GM12864 (cell line): Measurements from ENCODE around the gene REV3L.
"Not testable (repeated sequence)": the region's sequence is repeated elsewhere in the genome, so short reads cannot be mapped to it uniquely, and the experiment has no call there.

Source experiments
- DNase-seq: peaks from one replicate; pipeline ENCODE4 v3.0.0-alpha.2; 2011; ENCODE audit warnings: low read depth
- H3K4me3 ChIP-seq: 2 replicates; pipeline ENCODE4 v1.5.1; 2011; ENCODE audit warnings: mild to moderate bottlenecking, low read depth, low read length, control low read depth
- CTCF ChIP-seq: IDR thresholded peaks from 2 replicates; pipeline ENCODE4 v1.5.1; 2011; ENCODE audit warnings: low read depth, mild to moderate bottlenecking, moderate library complexity, low read length, control low read depth, inconsistent platforms; ENCODE audit errors: missing control alignments

Gene REV3L

DNA sequence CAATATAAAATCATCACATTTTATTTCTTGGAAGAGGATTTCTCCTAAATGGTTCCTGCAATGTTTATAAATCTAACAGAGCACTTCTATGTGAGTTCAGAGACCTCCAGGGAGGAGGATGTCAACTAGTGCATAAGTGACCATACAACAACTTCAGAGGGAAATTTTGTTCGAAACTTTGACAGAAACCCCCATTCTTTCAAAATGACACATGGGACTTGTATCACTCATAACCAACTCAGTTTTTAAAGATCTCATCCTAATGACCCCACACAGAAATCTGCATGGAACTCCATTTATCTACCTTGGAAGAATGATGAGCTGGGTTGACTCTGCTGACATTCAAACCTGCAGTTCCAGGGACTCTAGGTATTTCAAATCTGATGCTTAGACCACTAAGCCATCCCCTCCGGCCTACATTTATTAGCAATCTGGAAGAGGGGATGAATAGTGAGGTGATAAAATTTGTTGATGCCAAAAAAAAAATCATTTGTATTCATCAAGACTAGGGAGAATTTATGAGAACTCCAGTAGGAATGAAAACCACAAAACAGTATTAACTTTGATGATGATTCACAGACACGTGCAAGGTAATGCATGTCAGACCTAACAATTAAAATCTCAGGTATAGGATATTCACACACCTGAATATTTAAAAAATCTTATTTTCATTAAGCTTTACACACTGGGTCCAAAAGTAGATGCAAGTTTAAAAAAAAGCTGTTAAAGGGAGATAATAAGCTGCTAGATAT is 153.0 kb downstream of the REV3L start:
- peak; percentile 24 for DNase-seq
- no peak overlapping the region for H3K4me3 ChIP-seq
- no peak for TF ChIP-seq CTCF

DNA sequence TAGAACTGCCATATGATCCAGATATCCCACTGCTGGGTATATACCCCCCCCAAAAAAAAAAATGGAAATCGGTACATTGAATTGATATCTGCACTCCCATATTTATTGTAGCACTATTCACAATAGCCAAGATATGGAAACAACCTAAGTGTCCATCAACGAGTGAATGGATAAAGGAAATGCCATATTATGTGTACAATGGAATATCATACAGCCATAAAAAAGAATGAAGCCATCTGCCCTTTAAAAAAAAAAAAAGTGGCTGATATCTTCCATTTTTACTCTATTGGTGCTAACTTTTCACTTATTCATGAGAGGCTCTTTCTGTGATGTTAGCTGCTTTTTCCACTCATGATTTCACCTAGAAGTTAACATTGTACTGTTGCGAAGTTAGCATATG is 156.5 kb downstream of the REV3L start:
- H3K4me3 ChIP-seq, result no peak overlapping the region
- TF ChIP-seq CTCF, result no peak
- no peak for DNase-seq

GRCh38 chr6:111322145-111322544 is 160.9 kb downstream of the REV3L start:
- DNase-seq, result no peak
- no peak overlapping the region for H3K4me3 ChIP-seq

DNA sequence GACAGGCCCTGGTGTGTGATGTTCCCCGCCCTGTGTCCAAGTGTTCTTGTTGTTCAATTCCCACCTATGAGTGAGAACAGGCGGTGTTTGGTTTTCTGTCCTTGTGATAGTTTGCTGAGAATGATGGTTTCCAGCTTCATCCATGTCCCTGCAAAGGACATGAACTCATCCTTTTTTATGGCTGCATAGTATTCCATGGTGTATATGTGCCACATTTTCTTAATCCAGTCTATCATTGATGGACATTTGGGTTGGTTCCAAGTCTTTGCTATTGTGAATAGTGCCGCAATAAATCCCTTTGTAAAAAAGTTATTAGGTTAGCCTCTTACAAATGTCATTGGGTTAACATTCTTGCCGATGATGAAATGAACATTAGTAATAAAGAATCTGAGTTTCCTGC is 175.1 kb downstream of the REV3L start:
- not testable (repeated sequence) for DNase-seq, H3K4me3 ChIP-seq

More at GRCh38 chr6:111322145-111322544, 160.9 kb downstream of the REV3L start:
- no peak for TF ChIP-seq CTCF

DNA sequence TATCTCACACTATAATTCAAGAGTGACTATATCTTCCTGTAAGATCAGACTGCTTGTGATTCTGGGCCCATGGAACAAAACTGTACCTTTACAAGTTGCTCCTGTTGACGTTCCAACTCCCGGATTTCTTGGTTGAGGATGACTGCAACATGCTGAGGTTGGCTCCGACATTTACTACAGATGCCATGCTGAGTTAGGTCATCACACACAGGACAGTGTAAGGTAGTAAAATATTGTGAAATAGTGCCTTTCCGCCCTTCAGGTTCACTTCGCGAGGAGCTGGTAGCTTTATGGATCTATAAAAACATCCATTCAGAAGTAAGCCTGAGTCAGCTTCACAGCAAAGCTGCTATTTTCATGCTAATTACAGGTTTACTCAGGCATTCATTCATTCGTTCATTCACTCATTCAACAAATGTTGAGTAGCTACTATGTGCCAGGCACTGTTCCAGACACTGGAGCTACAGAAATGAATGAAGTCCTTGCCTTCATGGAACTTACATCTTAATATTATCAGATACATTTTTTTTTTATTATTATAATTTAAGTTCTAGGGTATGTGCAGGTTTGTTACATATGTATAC is 175.7 kb downstream of the REV3L start:
- no peak for DNase-seq
- no peak for TF ChIP-seq CTCF
- no peak overlapping the region for H3K4me3 ChIP-seq

GRCh38 chr6:111306104-111306888 is 176.7 kb downstream of the REV3L start:
- H3K4me3 ChIP-seq, result no peak overlapping the region
- no peak for TF ChIP-seq CTCF
- DNase-seq, result no peak

DNA sequence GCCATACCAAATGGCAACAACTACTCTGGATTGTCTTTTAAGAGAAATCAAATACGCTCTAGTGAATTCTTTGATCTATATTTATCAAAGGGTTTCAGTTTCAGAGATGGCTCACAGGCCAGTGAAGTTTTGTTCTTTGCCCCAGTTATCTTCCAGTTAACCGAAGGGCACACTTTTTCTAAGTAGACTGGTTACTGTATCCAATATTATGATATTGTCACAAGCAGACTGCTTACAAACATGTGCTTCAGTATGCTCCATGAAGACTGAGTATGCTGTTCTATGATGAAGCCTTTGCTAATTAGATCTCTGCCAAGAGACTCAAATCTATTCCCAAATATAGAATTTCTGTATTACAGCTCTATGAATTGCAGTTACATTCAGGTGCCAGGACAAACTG is 181.1 kb downstream of the REV3L start:
- no peak overlapping the region for H3K4me3 ChIP-seq
- no peak for DNase-seq
- no peak for TF ChIP-seq CTCF

DNA sequence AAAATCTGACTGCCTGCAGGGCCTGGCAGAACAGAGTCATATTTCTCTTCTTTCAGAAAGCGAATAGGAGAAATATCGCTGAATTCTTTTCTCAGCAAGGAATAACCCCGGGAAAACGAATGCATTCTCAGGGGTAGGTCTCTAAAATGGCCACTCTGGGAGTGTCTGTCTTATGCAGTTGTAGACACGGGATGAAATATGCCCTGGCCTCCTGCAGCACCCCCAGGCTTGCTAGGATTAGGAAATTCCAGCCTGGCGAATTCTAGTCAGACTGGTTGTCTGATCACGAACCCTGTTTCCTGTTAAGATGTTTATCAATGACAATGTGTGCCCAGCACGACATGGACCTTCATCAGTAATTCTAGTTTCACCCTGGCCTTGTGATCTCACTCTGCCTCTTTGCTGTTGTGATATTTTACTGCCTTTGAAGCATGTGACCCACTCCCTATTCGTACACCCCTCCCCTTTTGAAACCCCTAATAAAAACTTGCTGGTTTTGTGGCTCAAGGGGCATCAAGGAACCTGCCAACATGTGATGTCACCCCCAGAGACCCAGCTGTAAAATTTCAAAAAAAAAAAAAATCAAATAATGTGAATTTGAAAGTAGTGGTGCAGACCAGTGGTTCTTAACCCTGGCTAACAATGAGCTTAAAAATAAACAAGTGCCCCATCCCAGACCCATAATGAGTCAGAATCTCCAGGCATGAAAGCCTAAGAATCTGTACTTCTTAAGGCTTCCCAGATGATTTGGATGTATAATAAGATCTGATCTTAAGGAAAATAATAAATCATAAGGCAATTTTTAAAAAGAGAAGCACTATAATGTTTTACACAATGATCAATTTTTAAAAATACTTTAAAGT is 181.8 kb downstream of the REV3L start:
- DNase-seq, H3K4me3 ChIP-seq: not testable (repeated sequence)
